GM08714 (cell line): ENCODE measurements around the gene NFE2L3.

Source experiments
- H3K4me3 ChIP-seq: fragments of 200-500 bp; sonication (Bioruptor generic); 2 replicates; pipeline ENCODE4 v1.5.1; 2014; ENCODE audit warnings: mild to moderate bottlenecking, low read length, inconsistent platforms
- ZNF274 ChIP-seq: IDR thresholded peaks from 2 replicates; pipeline ENCODE4 v1.6.1; 2012; ENCODE audit warnings: mild to moderate bottlenecking, low read depth, low read length

Gene NFE2L3

DNA sequence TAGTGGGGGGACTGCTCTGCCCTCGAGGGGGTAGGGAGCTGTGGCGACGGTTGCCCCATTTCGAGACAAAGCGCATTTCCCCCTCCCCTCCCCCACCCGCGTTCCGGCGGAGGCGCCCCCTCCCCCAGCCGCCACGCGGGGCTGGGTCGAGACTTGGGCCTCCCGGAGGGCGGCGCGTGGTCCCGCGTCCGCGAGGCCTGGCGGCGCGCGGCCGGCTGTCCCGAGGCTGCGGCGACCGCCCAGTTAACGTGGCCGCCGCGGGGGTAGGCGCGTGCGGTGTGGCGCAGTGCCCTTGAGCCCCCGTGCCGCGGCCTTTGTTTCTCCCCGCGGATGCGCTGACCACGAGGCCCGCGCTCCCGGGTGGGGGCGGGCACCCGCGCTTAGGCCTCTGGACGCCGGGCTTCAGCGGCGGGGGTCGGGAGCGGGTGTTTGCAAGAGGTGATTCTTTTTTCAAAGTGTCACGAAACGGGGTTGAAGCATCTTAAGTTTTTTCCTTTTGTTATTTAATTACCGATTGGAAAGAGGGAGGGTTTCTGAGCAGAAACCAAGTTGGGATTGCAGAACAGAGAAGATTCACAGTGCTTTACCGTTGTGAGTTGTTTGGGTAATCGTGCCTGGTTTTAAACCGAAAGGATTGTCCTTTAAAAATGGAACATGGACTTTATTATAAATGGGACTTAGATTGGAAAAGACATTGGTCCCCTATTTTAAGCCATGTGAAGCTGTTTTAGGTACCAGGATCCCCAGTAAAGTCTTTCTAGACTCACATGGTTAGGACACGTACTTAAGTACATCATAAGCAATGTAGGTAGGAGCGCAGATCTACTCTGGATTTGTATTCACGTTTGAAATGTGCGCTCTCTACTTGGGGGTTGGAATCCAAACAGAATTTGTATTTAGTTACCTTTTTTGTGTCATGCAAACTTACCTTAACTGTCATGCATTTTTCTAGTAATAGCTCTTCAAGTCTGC, 50.3 kb downstream of the NFE2L3 start:
- TF ChIP-seq ZNF274 = no peak
- peak overlapping the region; percentile 89 for H3K4me3 ChIP-seq

DNA sequence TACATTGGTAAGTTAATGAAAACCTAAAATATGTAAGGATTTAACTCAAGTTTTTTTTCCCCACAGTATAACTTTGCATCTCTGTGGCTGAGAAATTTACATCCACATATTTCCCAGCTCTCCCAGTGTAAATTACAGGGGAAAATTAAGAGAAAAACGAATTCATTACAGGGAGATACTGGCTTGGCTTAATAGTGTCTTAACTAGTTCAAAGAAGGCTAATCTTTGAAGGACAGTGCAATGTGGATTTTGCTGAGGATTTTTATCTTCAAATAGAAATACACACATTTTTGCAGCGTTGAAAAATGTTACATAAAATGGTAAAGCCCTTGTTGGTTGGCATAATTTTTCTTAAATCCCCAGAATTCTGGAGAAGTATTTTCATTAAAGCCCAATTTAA, 51.0 kb downstream of the NFE2L3 start:
- TF ChIP-seq ZNF274 = no peak

DNA sequence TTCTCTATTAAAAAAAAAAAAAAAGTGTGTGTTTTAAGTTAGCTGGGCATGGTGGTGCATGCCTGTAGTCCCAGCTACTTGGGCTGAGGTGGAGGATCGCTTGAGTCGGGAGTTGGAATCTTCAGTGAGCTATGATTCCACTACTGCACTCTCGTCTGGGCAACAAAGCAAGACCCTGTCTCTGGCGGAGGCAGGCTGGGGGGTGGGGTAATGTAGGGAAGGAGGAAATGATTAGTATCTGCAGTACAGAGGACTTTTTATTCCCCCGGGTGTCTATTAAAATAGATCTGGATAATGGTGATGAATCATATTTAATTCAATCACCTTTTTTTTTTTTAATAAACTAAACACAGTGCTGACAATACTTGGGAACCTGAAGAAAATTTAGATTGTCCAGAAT, 56.0 kb downstream of the NFE2L3 start:
- H3K4me3 ChIP-seq = no peak overlapping the region
- no peak for TF ChIP-seq ZNF274

More for the DNA sequence above, 51.0 kb downstream of the NFE2L3 start:
- peak overlapping the region; percentile 89; the same call in 1 of the 2 replicates for H3K4me3 ChIP-seq

DNA sequence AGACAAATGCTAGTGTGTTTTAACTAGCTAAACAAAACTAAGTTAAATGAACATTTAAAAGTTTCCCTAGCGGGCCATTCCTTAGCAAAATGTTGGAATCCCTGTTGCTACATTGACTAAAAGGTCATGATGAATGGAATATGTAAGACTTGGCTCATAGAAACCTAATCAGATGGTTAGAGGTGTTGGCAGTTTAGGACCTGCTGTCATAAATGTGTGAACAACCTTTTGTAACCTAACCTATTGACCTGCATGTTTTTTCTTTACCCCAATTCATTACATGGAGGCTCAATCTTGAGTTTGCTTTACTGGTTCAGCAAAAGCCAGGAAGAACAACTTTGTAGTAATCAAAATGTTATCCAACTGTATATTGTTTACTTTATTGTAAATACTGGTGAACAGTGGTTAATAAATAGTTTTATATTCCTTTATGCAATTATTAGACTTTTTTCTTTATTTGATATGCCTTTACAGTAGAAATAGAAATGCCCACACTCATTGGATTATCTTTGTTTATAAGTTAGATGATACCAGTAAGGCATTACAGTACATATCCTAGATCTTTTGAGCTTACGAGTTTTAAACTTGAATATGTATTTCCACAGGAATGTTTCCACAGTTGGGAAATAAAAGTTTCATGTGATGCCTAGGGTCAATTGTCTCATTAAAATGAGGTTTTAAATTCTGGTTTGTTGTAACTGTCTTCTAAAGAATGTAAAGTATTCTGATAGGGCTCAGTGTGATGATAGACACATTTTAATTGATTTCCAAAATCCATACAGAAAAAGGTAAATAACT, 61.1 kb downstream of the NFE2L3 start:
- no peak overlapping the region for H3K4me3 ChIP-seq
- TF ChIP-seq ZNF274 = no peak

DNA sequence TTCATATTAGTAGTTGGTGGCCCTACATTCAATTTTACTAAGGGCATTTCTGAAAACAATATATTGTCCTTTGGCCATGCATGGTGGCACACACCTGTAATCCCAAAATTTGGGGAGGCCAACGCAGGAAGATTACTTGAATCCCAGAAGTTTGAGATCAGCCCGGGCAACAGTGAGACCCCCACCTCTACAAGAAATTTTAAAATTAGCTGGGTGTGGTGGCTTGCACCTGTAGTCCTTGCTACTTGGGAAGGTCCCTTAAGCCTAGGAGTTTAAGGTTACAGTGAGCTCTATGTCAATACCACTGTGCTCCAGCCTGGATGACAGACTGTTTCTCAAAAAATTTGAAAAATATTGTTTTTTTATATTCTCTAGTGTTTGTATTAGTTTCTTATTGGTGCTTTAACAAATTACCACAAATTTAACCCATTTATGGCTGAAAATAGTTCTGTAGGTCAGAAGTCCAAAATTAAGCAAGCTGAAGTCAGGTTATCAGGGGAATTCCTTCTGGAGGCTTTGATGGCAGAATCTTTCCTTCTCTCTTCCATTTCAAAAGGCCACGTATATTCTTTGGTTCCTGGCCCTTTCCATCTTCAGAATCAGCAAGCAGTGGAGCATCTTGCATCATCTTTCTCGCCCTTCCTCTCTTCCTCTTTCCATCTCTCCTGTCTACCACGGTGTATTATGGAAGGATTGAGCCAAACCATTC, 62.0 kb downstream of the NFE2L3 start:
- TF ChIP-seq ZNF274 = no peak

DNA sequence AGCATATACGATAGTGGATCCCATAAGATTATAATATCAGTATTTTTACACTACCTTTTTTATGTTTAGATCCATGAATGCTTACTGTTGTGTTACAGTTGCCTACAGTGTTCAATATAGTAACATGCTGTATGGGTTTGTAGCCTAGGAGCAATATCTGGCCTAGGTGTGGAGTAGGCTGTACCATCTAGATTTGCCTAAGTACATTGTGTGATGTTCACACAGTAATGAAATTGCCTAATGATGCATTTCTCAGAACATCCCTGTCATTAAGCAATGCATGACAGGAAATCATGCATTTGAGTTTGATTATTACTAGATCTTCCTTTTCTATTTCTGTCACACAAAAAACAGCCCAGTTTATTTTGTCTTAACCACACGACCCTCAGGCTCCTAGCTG, 64.1 kb downstream of the NFE2L3 start:
- no peak for TF ChIP-seq ZNF274
- no peak overlapping the region for H3K4me3 ChIP-seq

More for the DNA sequence above, 62.0 kb downstream of the NFE2L3 start:
- H3K4me3 ChIP-seq = no peak overlapping the region

DNA sequence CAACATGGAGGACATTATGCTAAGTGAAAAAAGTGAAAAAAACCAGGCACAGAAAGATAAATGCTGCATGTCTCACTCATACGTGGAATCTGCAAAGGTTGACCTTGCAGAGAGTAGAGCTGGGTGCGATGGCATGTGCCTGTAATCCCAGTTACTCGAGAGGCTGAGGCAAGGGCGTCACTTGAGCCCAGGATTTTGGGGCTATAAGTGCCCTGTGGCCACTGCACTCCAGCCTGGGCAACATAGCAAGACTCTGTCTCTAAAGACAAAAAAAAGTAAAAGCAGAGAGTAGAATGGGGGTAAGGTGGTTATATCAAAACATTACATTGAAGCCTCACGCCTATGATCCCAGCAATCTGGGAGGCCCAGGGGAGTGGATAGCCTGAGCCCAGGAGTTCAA, 72.4 kb downstream of the NFE2L3 start:
- no peak overlapping the region for H3K4me3 ChIP-seq
- TF ChIP-seq ZNF274 = no peak

DNA sequence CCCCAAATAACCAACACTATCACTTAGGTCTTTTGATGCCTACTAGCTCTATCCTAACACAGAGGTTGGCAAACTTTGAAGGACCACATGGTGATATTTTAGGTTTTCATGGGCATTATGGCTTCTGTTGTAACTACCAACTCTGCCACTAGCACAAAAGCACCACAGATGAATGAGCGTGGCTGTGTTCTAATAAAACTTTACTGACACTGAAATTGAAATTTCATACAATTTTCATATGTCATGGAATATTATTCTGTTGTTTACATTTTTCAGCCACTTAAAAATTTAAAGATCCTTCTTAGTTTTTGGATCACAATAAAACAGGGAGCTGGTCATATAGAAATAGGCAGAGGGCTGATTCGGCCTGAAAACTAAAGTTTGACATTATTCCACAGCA, 76.0 kb downstream of the NFE2L3 start:
- TF ChIP-seq ZNF274 = no peak

DNA sequence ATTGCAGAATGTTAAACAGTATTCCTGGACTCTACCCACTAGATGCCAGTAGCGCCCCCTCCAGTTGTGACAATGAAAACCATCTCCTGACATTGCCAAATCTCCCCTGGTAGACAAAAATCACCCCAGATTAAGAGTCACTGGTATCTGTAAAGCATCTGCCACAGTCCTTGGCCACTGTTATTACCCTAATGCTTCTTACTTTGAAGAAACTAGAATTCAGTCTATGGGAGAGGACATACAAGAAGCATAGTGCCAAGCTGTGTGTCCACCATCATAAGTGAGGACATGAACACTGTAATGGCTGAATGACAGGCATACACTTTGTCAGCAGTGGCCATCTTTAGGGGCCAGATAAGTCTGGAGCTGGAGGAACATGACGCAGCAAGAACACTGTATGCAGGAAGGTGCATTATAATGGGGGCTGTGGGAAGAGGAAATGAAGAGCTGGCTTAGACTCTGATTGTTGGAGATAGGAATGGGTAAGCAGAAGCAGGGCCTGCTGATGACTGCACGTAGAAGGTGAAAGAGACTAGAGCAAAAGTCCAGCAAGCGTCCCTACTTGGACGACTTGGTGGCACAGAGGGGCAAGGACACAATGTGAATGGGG, 82.0 kb downstream of the NFE2L3 start:
- no peak overlapping the region for H3K4me3 ChIP-seq
- no peak for TF ChIP-seq ZNF274

More for the DNA sequence above, 76.0 kb downstream of the NFE2L3 start:
- H3K4me3 ChIP-seq = no peak overlapping the region
